Measurements from ENCODE around the gene MACROH2A1.

GRCh38 chr5:135320718-135321484 is 78.1 kb downstream of the MACROH2A1 start:
- TF ChIP-seq CTCF (conservative IDR thresholded peaks at IDR 0.05), result no peak
- TF ChIP-seq ZFX (IDR thresholded peaks at IDR 0.05), result no peak
